A549 (cell line): Measurements from ENCODE around the gene PLIN4. TPM values are rescaled to one million over a fixed set of nuclear protein-coding genes. Genes with fewer than 3 reads are reported as not detected.

ENCODE experiments used
- ATAC-seq, 2 experiments: fragments of 200-7000 bp in 1 of 2; fragments of >200 bp in 1 of 2; cut with Nextera tagmentation in 1 of 2; cut with Tn5 transposase in 1 of 2; 3 replicates each; pipeline versions ENCODE4 v1.8.0 to v1.9.1; 2018 to 2020; ENCODE audit warnings: mild to moderate bottlenecking in 1 of 2, moderate library complexity in 1 of 2
- CTCF ChIA-PET: fragments of 300-600 bp; sonication (Branson Sonifier 250); formaldehyde crosslinking; extraction: SDS; loops from one replicate; lab custom pipeline; 2021; ENCODE audit warnings: antibody characterized with exemption, inconsistent platforms; lab: Yijun Ruan, JAX
- POLR2A ChIA-PET: fragments of 350-600 bp; formaldehyde crosslinking; extraction: SDS; loops from one replicate; lab custom pipeline; 2021; ENCODE audit warnings: antibody characterized with exemption, inconsistent platforms; lab: Yijun Ruan, JAX
- DNase-seq, 2 experiments: peaks; one replicate each; pipeline versions ENCODE4 v3.0.0 to v3.0.0-alpha.2; 2011 to 2016; ENCODE audit warnings: low read depth in 1 of 2, low spot score in 1 of 2
- FAIRE-seq: peaks from 2 replicates; lab custom pipeline; 2011; peaks lifted over from hg19 to GRCh38; lab: Jason Lieb, UNC
- H3K27ac ChIP-seq, 2 experiments: fragments of >200 bp; sonication (Bioruptor Twin); formaldehyde crosslinking; 3 replicates each; pipeline ENCODE4 v1.5.1; 2016 to 2017
- H3K4me1 ChIP-seq: fragments of >200 bp; sonication (Bioruptor Twin); formaldehyde crosslinking; 3 replicates; pipeline ENCODE4 v1.6.1; 2016
- H3K4me2 ChIP-seq: fragments of >200 bp; sonication (Bioruptor Twin); formaldehyde crosslinking; 3 replicates; pipeline ENCODE4 v1.6.1; 2016
- H3K4me3 ChIP-seq: fragments of >200 bp; sonication (Bioruptor Twin); formaldehyde crosslinking; 3 replicates; pipeline ENCODE4 v1.5.1; 2016
- H3K9me3 ChIP-seq: fragments of >200 bp; sonication (Bioruptor Twin); formaldehyde crosslinking; 3 replicates; pipeline ENCODE4 v1.6.1; 2016
- BHLHE40 ChIP-seq: IDR thresholded peaks from 2 replicates; pipeline ENCODE4 v1.6.1; 2012; ENCODE audit warnings: low read depth, low read length, inconsistent platforms
- CBX8 ChIP-seq: fragments of 200-600 bp; sonication (generic); IDR thresholded peaks from 2 replicates; pipeline ENCODE4 v1.6.1; 2016
- CEBPB ChIP-seq, 2 experiments: fragments of >200 bp in 1 of 2; sonication (Bioruptor Twin) in 1 of 2; formaldehyde crosslinking in 1 of 2; IDR thresholded peaks; 2 replicates each; pipeline ENCODE4 v1.6.1; 2012 to 2016
- CHD2 ChIP-seq: fragments of 150-350 bp; IDR thresholded peaks from 2 replicates; pipeline ENCODE4 v1.6.1; 2014; ENCODE audit warnings: low read length; ENCODE audit not compliant: partially characterized antibody
- CHD4 ChIP-seq: fragments of 200-600 bp; sonication (generic); IDR thresholded peaks from 2 replicates; pipeline ENCODE4 v1.6.1; 2016; ENCODE audit warnings: antibody characterized with exemption, mild to moderate bottlenecking, borderline replicate concordance
- EHMT2 ChIP-seq: fragments of 200-600 bp; sonication (generic); IDR thresholded peaks from 2 replicates; pipeline ENCODE4 v1.6.1; 2016; ENCODE audit warnings: antibody characterized with exemption, low read depth, mild to moderate bottlenecking, moderate library complexity
- ESRRA ChIP-seq: fragments of 150-350 bp; IDR thresholded peaks from 2 replicates; pipeline ENCODE4 v1.6.1; 2014; ENCODE audit warnings: mild to moderate bottlenecking, low read length, borderline replicate concordance
- FOSB ChIP-seq: fragments of 250-450 bp; sonication (Bioruptor Pico); IDR thresholded peaks from 2 replicates; pipeline ENCODE4 v1.5.0; 2020; ENCODE audit warnings: mild to moderate bottlenecking, moderate library complexity
- GATA3 ChIP-seq: IDR thresholded peaks from 2 replicates; pipeline ENCODE4 v1.6.1; 2012; ENCODE audit warnings: borderline replicate concordance
- HOXA7 ChIP-seq: fragments of 250-450 bp; sonication (Bioruptor Pico); IDR thresholded peaks from 2 replicates; pipeline ENCODE4 v1.5.0; 2020; ENCODE audit warnings: mild to moderate bottlenecking, moderate library complexity
- KDM1A ChIP-seq: fragments of 200-600 bp; sonication (generic); IDR thresholded peaks from 2 replicates; pipeline ENCODE4 v1.6.1; 2016; ENCODE audit warnings: low read depth, mild to moderate bottlenecking
- KDM5A ChIP-seq: fragments of 200-600 bp; sonication (generic); IDR thresholded peaks from 2 replicates; pipeline ENCODE4 v1.6.1; 2016; ENCODE audit warnings: antibody characterized with exemption, mild to moderate bottlenecking
- MAZ ChIP-seq: fragments of 150-350 bp; IDR thresholded peaks from 2 replicates; pipeline ENCODE4 v1.6.1; 2014; ENCODE audit warnings: antibody characterized with exemption, low read depth, low read length, borderline replicate concordance
- NR3C1 ChIP-seq: fragments of >200 bp; sonication (Bioruptor Twin); formaldehyde crosslinking; IDR thresholded peaks from 3 replicates; pipeline ENCODE4 v1.6.1; 2017
- PHF8 ChIP-seq: fragments of 200-600 bp; sonication (generic); IDR thresholded peaks from 2 replicates; pipeline ENCODE4 v1.6.1; 2016; ENCODE audit warnings: low read depth, mild to moderate bottlenecking, antibody characterized with exemption, moderate library complexity, borderline replicate concordance
- POLR2AphosphoS2 ChIP-seq: conservative IDR thresholded peaks from 2 replicates; pipeline ENCODE4 v1.6.1; 2012; ENCODE audit warnings: low read length, improper control_type of control experiment, inconsistent platforms
- RARB ChIP-seq: fragments of 250-450 bp; sonication (Bioruptor Pico); IDR thresholded peaks from 2 replicates; pipeline ENCODE4 v1.8.0; 2021; ENCODE audit warnings: mild to moderate bottlenecking, moderate library complexity
- RCOR1 ChIP-seq: fragments of 150-350 bp; IDR thresholded peaks from 2 replicates; pipeline ENCODE4 v1.6.1; 2014; ENCODE audit warnings: antibody characterized with exemption, low read length, low read depth
- RNF2 ChIP-seq: fragments of 200-600 bp; sonication (generic); IDR thresholded peaks from 2 replicates; pipeline ENCODE4 v1.6.1; 2016; ENCODE audit warnings: low read depth, mild to moderate bottlenecking, antibody characterized with exemption, moderate library complexity, borderline replicate concordance
- SMC3 ChIP-seq: fragments of >200 bp; sonication (Bioruptor Twin); formaldehyde crosslinking; IDR thresholded peaks from 3 replicates; pipeline ENCODE4 v1.6.1; 2018; ENCODE audit warnings: inconsistent platforms
- TFCP2L1 ChIP-seq: fragments of 250-450 bp; sonication (Bioruptor Pico); IDR thresholded peaks from 2 replicates; pipeline ENCODE4 v1.5.0; 2021; ENCODE audit warnings: mild to moderate bottlenecking
- TP53 ChIP-seq: fragments of 250-450 bp; sonication (Bioruptor Pico); IDR thresholded peaks from 2 replicates; pipeline ENCODE4 v1.5.0; 2021; ENCODE audit warnings: mild to moderate bottlenecking, moderate library complexity
- ZC3H11A ChIP-seq: fragments of 450-650 bp; IDR thresholded peaks from 2 replicates; pipeline ENCODE4 v1.6.1; 2014; ENCODE audit warnings: antibody characterized with exemption, mild to moderate bottlenecking
- ZSCAN20 ChIP-seq: fragments of 250-450 bp; sonication (Bioruptor Pico); IDR thresholded peaks from 2 replicates; pipeline ENCODE4 v1.8.0; 2022; ENCODE audit warnings: mild to moderate bottlenecking, moderate library complexity
- WGBS: methylation state at CpG from one replicate; pipeline ENCODE4 v1.1.6; 2017; ENCODE audit errors: missing lambda C conversion rate; 5-methylcytosine and 5-hydroxymethylcytosine counted together
- polyA plus RNA-seq, 4 experiments: library from polyadenylated mRNA; depleted of rRNA in 3 of 4; stranded (reverse); fragments of >200 nt; fragmentation: RNase III in 1 of 4; extraction: RNeasy Plus Mini Kit Qiagen cat#74134 plus additional on column Dnase treatment in 1 of 4; gene quantifications; 2 replicates in 3 of 4; 3 replicates in 1 of 4; pipeline ENCODE4 v1.2.3, GENCODE V29; 2011 to 2017
- TF ChIP-seq, protein P1 (sequence below): IDR thresholded peaks from 2 replicates; pipeline ENCODE4 v1.6.1; 2012
- TF ChIP-seq, protein P2 (sequence below): IDR thresholded peaks from 2 replicates; pipeline ENCODE4 v1.6.1; 2012; ENCODE audit warnings: low read depth, borderline replicate concordance
- TF ChIP-seq, protein P3 (sequence below): fragments of >200 bp; sonication (Bioruptor Twin); formaldehyde crosslinking; IDR thresholded peaks from 2 replicates; pipeline ENCODE4 v1.6.1; 2016
- TF ChIP-seq, protein P4 (sequence below): fragments of 150-350 bp; IDR thresholded peaks from 2 replicates; pipeline ENCODE4 v1.6.1; 2014; ENCODE audit warnings: low read depth, mild to moderate bottlenecking, low read length

PLIN4 gene
- polyA plus RNA-seq, 2 of the 4 experiments (the other 2 are of a cell fraction) = 0.04 to 0.23 TPM

DNA sequence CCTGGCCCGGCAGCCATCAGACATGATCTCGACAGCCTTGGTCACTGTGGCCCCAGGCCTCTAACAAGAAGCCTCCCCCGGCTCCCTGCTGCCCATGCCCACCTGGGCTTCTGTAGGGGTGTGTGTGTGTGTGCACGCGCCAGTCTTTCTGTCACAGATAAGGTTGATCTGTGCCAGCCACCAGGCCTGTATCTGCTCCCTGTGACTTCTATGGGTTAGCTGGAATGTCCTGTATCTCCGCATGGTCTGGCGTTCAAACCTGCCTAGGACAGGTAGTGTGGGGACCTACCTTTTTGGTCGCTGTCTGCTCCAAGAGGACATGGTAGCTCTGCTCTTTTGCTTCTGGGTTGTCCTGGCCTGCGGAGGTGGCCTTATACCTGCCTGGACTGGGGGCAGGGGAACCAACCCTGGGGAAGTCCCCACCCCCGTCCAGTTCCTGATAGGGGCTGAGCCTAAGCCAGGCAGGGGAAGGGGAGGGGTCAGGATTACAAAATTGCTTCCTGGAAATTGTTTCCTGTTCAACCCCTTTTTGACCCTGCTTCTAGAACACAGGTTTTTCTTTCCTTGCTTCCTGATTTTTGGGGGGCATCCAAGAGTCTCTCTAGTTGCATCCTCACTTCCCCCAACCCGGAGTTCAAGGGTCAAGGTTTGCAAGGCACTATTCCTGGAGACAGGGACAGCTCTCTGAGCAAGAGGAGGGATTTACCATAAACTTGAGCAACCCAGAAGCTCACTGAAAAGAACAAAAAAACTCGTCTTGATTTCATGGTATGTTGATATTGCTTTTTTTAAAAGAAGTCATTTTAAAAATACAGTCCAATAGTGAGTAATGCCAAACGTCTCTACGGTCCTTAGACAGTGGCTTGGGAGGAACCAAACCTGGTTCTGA is 21.7 kb upstream of the PLIN4 start, which contains the start of gene LRG1:
TSS of gene LRG1 (minus strand) at position 344 of the 889 bp plus-strand sequence. CDS start at position 321, 23 bp downstream.
- no peaks in the 10 kb centered on the region for H3K4me1 ChIP-seq
- POLR2A ChIA-PET = no interaction called here
- TF ChIP-seq CBX8 (no peak), CHD4 (no peak), BHLHE40 (no peak), RNF2 (no peak), NR3C1 (no peak), EHMT2 (no peak), KDM1A (no peak), RCOR1 (no peak), SMC3 (no peak), RARB (CRISPR knock-in tag) (no peak), HOXA7 (CRISPR knock-in tag) (no peak), GATA3 (no peak), TFCP2L1 (CRISPR knock-in tag) (no peak), POLR2AphosphoS2 (no peak)
- TF ChIP-seq, protein P1, sequence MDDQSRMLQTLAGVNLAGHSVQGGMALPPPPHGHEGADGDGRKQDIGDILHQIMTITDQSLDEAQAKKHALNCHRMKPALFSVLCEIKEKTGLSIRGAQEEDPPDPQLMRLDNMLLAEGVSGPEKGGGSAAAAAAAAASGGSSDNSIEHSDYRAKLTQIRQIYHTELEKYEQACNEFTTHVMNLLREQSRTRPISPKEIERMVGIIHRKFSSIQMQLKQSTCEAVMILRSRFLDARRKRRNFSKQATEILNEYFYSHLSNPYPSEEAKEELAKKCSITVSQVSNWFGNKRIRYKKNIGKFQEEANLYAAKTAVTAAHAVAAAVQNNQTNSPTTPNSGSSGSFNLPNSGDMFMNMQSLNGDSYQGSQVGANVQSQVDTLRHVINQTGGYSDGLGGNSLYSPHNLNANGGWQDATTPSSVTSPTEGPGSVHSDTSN = no peak
- TF ChIP-seq, protein P2, sequence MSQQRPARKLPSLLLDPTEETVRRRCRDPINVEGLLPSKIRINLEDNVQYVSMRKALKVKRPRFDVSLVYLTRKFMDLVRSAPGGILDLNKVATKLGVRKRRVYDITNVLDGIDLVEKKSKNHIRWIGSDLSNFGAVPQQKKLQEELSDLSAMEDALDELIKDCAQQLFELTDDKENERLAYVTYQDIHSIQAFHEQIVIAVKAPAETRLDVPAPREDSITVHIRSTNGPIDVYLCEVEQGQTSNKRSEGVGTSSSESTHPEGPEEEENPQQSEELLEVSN = no peak
- TF ChIP-seq, protein P3, sequence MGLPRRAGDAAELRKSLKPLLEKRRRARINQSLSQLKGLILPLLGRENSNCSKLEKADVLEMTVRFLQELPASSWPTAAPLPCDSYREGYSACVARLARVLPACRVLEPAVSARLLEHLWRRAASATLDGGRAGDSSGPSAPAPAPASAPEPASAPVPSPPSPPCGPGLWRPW = no peak
- TF ChIP-seq, all 56 proteins: peak for 0
- H3K4me2 ChIP-seq = no peak within 1 kb of the TSS
- CTCF ChIA-PET = interaction anchor here (1.0 to 2.4 kb wide), 5 partner anchors 12 to 93 kb away, joined by 3 to 12 read pairs (median 5); no protein-coding TSS in a partner anchor
- no peaks in the 10 kb centered on the region for H3K9me3 ChIP-seq
- 51% methylated on average over 8 of the region's 14 CpGs for WGBS
- FAIRE-seq (no peak), ATAC-seq (no peak), DNase-seq (no peak)
- no peak within 1 kb of the TSS for H3K4me3 ChIP-seq
- H3K27ac ChIP-seq = no peak within 1 kb of the TSS

DNA sequence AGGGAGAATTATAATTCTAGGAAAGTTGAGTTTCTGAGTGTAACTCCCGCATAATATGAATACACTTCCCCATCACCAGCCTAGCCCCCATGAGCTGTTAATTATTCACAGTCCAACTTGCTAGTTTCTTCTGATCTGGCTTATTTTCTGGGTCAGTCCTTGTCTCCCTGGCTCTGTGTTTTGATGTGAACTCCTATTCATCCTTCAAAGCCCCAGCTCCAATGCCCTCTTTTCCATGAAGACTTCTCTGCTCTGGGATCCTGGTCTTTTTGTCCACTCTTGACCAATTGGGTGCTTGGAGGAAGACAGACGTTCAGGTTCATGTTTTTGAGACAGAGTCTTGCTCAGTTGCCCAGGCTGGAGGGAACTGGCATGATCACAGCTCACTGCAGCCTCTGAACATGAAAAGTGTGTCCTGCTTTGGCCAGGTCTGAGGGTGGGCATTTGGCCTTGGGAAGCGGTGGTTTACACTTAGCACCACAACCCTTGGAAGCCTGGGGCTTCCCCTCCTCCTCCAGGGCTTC is 20.9 kb upstream of the PLIN4 start:
- Histone ChIP-seq H3K9me3 (no peaks in the 10 kb centered on the region), H3K4me1 (no peaks in the 10 kb centered on the region), H3K4me3 (no peak overlapping the region), H3K27ac (no peak overlapping the region), H3K4me2 (no peak overlapping the region)
- DNase-seq = no peak
- TF ChIP-seq, protein P4, sequence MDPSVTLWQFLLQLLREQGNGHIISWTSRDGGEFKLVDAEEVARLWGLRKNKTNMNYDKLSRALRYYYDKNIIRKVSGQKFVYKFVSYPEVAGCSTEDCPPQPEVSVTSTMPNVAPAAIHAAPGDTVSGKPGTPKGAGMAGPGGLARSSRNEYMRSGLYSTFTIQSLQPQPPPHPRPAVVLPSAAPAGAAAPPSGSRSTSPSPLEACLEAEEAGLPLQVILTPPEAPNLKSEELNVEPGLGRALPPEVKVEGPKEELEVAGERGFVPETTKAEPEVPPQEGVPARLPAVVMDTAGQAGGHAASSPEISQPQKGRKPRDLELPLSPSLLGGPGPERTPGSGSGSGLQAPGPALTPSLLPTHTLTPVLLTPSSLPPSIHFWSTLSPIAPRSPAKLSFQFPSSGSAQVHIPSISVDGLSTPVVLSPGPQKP = no peak
- ChIA-PET POLR2A (no interaction called here), CTCF (interaction anchor here (1.2 to 2.4 kb wide), 5 partner anchors 8 to 94 kb away, joined by 4 to 12 read pairs (median 5); no protein-coding TSS in a partner anchor)
- ATAC-seq = no peak
- FAIRE-seq = no peak
- 67% methylated on average over 2 of the region's 3 CpGs for WGBS

DNA sequence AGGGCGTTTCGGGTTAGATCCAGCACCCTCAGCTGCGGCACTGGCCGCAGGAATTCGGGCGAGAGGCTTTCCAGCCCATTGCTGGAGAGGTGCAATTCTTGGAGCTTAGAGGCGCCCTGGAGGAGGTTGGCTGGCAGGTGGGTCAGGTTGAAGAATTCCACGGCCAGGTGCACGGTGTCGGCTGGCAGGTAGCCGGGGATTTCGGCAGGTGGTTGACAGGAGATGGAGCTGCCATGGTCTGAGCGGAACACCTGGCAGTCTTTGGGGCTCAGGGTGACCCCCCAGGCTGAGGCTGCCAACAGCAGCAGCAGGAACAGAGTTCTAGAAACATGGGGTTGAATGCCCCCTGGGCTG is 20.3 kb upstream of the PLIN4 start:
- Histone ChIP-seq H3K9me3 (no peaks in the 10 kb centered on the region), H3K4me2 (no peak overlapping the region), H3K4me3 (no peak overlapping the region), H3K27ac (no peak overlapping the region), H3K4me1 (no peaks in the 10 kb centered on the region)
- POLR2A ChIA-PET = no interaction called here
- DNase-seq (no peak), ATAC-seq (no peak), FAIRE-seq (no peak)
- WGBS = 100% methylated on average over 2 of the region's 13 CpGs
- CTCF ChIA-PET = interaction anchor here (1.2 to 2.4 kb wide), 3 partner anchors 9 to 29 kb away, joined by 4 to 12 read pairs (median 4); no protein-coding TSS in a partner anchor
- TF ChIP-seq FOSB (CRISPR knock-in tag) (no peak), CHD2 (no peak), ZC3H11A (no peak), TFCP2L1 (CRISPR knock-in tag) (no peak), ESRRA (no peak), ZSCAN20 (no peak), POLR2AphosphoS2 (no peak), TP53 (no peak), CEBPB (IDR thresholded peaks at IDR 0.05) (no peak), CHD4 (no peak), MAZ (no peak), KDM5A (no peak), PHF8 (no peak)
